Activated naive CD4-positive, alpha-beta T cell treated with anti-CD3 and anti-CD28 coated beads, Interleukin-2, amount 10 ng/mL, durations not matched to agents 7 days and 5 days (primary cell): ENCODE measurements around the gene LHX1.

Experiments used
- CTCF ChIA-PET: fragments of 350-600 bp; sonication (Branson Sonifier 250); formaldehyde crosslinking; loops from one replicate; lab custom pipeline; 2021; ENCODE audit warnings: antibody characterized with exemption; lab: Charles Lee
- DNase-seq: peaks from one replicate; pipeline ENCODE4 v3.0.0-alpha.2; 2020
- H3K27ac Mint-ChIP-seq: one replicate; pipeline ENCODE4 v1.8.0; 2021; ENCODE audit warnings: mild to moderate bottlenecking, moderate library complexity, mixed read lengths
- H3K27me3 Mint-ChIP-seq: one replicate; pipeline ENCODE4 v1.8.0; 2021; ENCODE audit warnings: mild to moderate bottlenecking, mixed read lengths
- H3K36me3 Mint-ChIP-seq: one replicate; pipeline ENCODE4 v1.8.0; 2021; ENCODE audit warnings: mixed read lengths
- H3K4me1 Mint-ChIP-seq: one replicate; pipeline ENCODE4 v1.8.0; 2021; ENCODE audit warnings: mixed read lengths
- H3K4me3 Mint-ChIP-seq: one replicate; pipeline ENCODE4 v1.8.0; 2021; ENCODE audit warnings: mild to moderate bottlenecking, moderate library complexity, mixed read lengths
- H3K9me3 Mint-ChIP-seq: one replicate; pipeline ENCODE4 v1.8.0; 2021; ENCODE audit warnings: mixed read lengths

Gene LHX1

GRCh38 chr17:36931096-36931696 lies 6.1 kb upstream of the LHX1 start:
- CTCF ChIA-PET, result no interaction called here
- Mint-ChIP-seq H3K9me3 (no peaks in the 10 kb centered on the region), H3K4me3 (no peak overlapping the region), H3K27me3 (peaks cover 100% of the 10 kb centered on the region), H3K36me3 (no peaks in the 10 kb centered on the region), H3K4me1 (peaks cover 51% of the 10 kb centered on the region), H3K27ac (no peak overlapping the region)
- DNase-seq, result no peak

GRCh38 chr17:36931697-36932382 lies 5.4 kb upstream of the LHX1 start:
- peaks cover 100% of the 10 kb centered on the region for H3K27me3 Mint-ChIP-seq
- CTCF ChIA-PET, result no interaction called here

GRCh38 chr17:36932383-36932693 lies 4.9 kb upstream of the LHX1 start:
- no peak overlapping the region for H3K27ac Mint-ChIP-seq
- CTCF ChIA-PET, result no interaction called here
- H3K4me3 Mint-ChIP-seq, result peak overlapping the region; percentile 33
- DNase-seq, result no peak
- H3K27me3 Mint-ChIP-seq, result peaks cover 100% of the 10 kb centered on the region
- H3K9me3 Mint-ChIP-seq, result no peaks in the 10 kb centered on the region
- no peaks in the 10 kb centered on the region for H3K36me3 Mint-ChIP-seq
- peaks cover 61% of the 10 kb centered on the region for H3K4me1 Mint-ChIP-seq

More at GRCh38 chr17:36931697-36932382, 5.4 kb upstream of the LHX1 start:
- H3K9me3 Mint-ChIP-seq, result no peaks in the 10 kb centered on the region
- no peak for DNase-seq
- H3K36me3 Mint-ChIP-seq, result no peaks in the 10 kb centered on the region
- peak overlapping the region; percentile 33 for H3K4me3 Mint-ChIP-seq
- no peak overlapping the region for H3K27ac Mint-ChIP-seq
- peaks cover 56% of the 10 kb centered on the region for H3K4me1 Mint-ChIP-seq

- CTCF ChIA-PET, result interaction anchor here (1.5 to 1.7 kb wide), 2 partner anchors 115 to 307 kb away, joined by 4 read pairs; no protein-coding TSS in a partner anchor
- no peak for DNase-seq
Observed at GRCh38 chr17:36932694-36933511, 4.4 kb upstream of the LHX1 start.

GRCh38 chr17:36933512-36934143 lies 3.6 kb upstream of the LHX1 start:
- no peaks in the 10 kb centered on the region for H3K9me3 Mint-ChIP-seq

More at GRCh38 chr17:36932694-36933511, 4.4 kb upstream of the LHX1 start:
- H3K9me3 Mint-ChIP-seq, result no peaks in the 10 kb centered on the region
- no peaks in the 10 kb centered on the region for H3K36me3 Mint-ChIP-seq
- H3K4me1 Mint-ChIP-seq, result peaks cover 62% of the 10 kb centered on the region
- H3K27me3 Mint-ChIP-seq, result peaks cover 100% of the 10 kb centered on the region
- H3K27ac Mint-ChIP-seq, result peak overlapping the region; percentile 75
- H3K4me3 Mint-ChIP-seq, result no peak overlapping the region

GRCh38 chr17:36934144-36934691 lies 3.1 kb upstream of the LHX1 start:
- H3K9me3 Mint-ChIP-seq, result no peaks in the 10 kb centered on the region
- H3K4me3 Mint-ChIP-seq, result peak overlapping the region; percentile 14
- H3K27ac Mint-ChIP-seq, result peak overlapping the region; percentile 6
- no peak for DNase-seq
- H3K4me1 Mint-ChIP-seq, result peaks cover 60% of the 10 kb centered on the region
- CTCF ChIA-PET, result interaction anchor here (1.5 to 1.7 kb wide), 2 partner anchors 113 to 308 kb away, joined by 4 read pairs; no protein-coding TSS in a partner anchor
- peaks cover 100% of the 10 kb centered on the region for H3K27me3 Mint-ChIP-seq
- H3K36me3 Mint-ChIP-seq, result no peaks in the 10 kb centered on the region

More at GRCh38 chr17:36933512-36934143, 3.6 kb upstream of the LHX1 start:
- peak overlapping the region; percentile 6 for H3K27ac Mint-ChIP-seq
- H3K27me3 Mint-ChIP-seq, result peaks cover 100% of the 10 kb centered on the region
- peaks cover 59% of the 10 kb centered on the region for H3K4me1 Mint-ChIP-seq
- no peak for DNase-seq
- CTCF ChIA-PET, result interaction anchor here (1.5 to 1.7 kb wide), 2 partner anchors 114 to 307 kb away, joined by 4 read pairs; no protein-coding TSS in a partner anchor
- no peaks in the 10 kb centered on the region for H3K36me3 Mint-ChIP-seq
- H3K4me3 Mint-ChIP-seq, result peak overlapping the region; percentile 14

GRCh38 chr17:36934692-36935630 lies 2.3 kb upstream of the LHX1 start:
- H3K9me3 Mint-ChIP-seq, result no peaks in the 10 kb centered on the region
- CTCF ChIA-PET, result no interaction called here
- peaks cover 2% of the 10 kb centered on the region for H3K36me3 Mint-ChIP-seq
- peak; percentile 26 for DNase-seq
- peaks cover 62% of the 10 kb centered on the region for H3K4me1 Mint-ChIP-seq
- peak overlapping the region; percentile 71 for H3K27ac Mint-ChIP-seq
- no peak overlapping the region for H3K4me3 Mint-ChIP-seq
- peaks cover 100% of the 10 kb centered on the region for H3K27me3 Mint-ChIP-seq

- CTCF ChIA-PET, result interaction anchor here (1.0 kb wide), 1 partner anchor 311 kb away, joined by 3 read pairs; no protein-coding TSS in a partner anchor
- Mint-ChIP-seq H3K9me3 (no peaks in the 10 kb centered on the region), H3K4me1 (peaks cover 63% of the 10 kb centered on the region), H3K4me3 (peak overlapping the region; percentile 37), H3K36me3 (peaks cover 2% of the 10 kb centered on the region), H3K27ac (peak overlapping the region; percentile 75), H3K27me3 (peaks cover 100% of the 10 kb centered on the region)
- peak; percentile 25 for DNase-seq
Observed at GRCh38 chr17:36935671-36936454, 1.4 kb upstream of the LHX1 start.

- Mint-ChIP-seq H3K27me3 (peaks cover 100% of the 10 kb centered on the region), H3K9me3 (no peaks in the 10 kb centered on the region), H3K27ac (peak overlapping the region; percentile 75), H3K4me1 (peaks cover 63% of the 10 kb centered on the region), H3K36me3 (peaks cover 2% of the 10 kb centered on the region), H3K4me3 (peak overlapping the region; percentile 52)
- DNase-seq, result no peak
- CTCF ChIA-PET, result interaction anchor here (1.0 kb wide), 1 partner anchor 312 kb away, joined by 3 read pairs; no protein-coding TSS in a partner anchor
Observed at GRCh38 chr17:36936455-36937000, 747 bp upstream of the LHX1 start.

GRCh38 chr17:36937959-36938565 lies 787 bp downstream of the LHX1 start:
- no peak for DNase-seq
- CTCF ChIA-PET, result no interaction called here
- Mint-ChIP-seq H3K4me1 (peaks cover 55% of the 10 kb centered on the region), H3K9me3 (no peaks in the 10 kb centered on the region), H3K27me3 (peaks cover 100% of the 10 kb centered on the region), H3K36me3 (peaks cover 2% of the 10 kb centered on the region), H3K27ac (peak overlapping the region; percentile 83), H3K4me3 (peak overlapping the region; percentile 52)

- DNase-seq, result no peak
- H3K27me3 Mint-ChIP-seq, result peaks cover 100% of the 10 kb centered on the region
- peak overlapping the region; percentile 86 for H3K27ac Mint-ChIP-seq
- H3K4me3 Mint-ChIP-seq, result peak overlapping the region; percentile 33
- CTCF ChIA-PET, result no interaction called here
- no peaks in the 10 kb centered on the region for H3K9me3 Mint-ChIP-seq
- H3K4me1 Mint-ChIP-seq, result peaks cover 54% of the 10 kb centered on the region
- H3K36me3 Mint-ChIP-seq, result peaks cover 3% of the 10 kb centered on the region
Observed at GRCh38 chr17:36938566-36939051, 1.3 kb downstream of the LHX1 start.
